ENCODE data around the gene IL24.

Gene IL24

GRCh38 chr1:206902702-206903101, 5.5 kb downstream of the IL24 start:
- DNase-seq (ENCODE audit: low spot score): no peak
- Histone ChIP-seq H3K23ac (ENCODE audit: low read depth, low read length, poor library complexity) (no peak overlapping the region), H3K18ac (ENCODE audit: low read length) (no peak overlapping the region), H3K79me1 (ENCODE audit: low read depth, low read length) (no peaks in the 10 kb centered on the region), H2BK5ac (ENCODE audit: low read length) (no peak overlapping the region), H3K4me2 (ENCODE audit: insufficient read depth, low read length, poor library complexity, severe bottlenecking) (no peak overlapping the region), H4K91ac (ENCODE audit: low read depth, low read length, poor library complexity) (no peak overlapping the region), H3K4me1 (ENCODE audit: control insufficient read depth in 2 of 2, insufficient read depth in 1 of 2, low read depth in 1 of 2, low read length in 2 of 2) (peaks cover 0 to 8% of the 10 kb centered on the region in 2 donors), H3K9me3 (replicated peaks in 1 of 2; ENCODE audit: control insufficient read depth in 2 of 2, insufficient read depth in 1 of 2, low read depth in 1 of 2, low read length in 2 of 2) (no peaks in the 10 kb centered on the region), H2AFZ (ENCODE audit: low read length) (no peak overlapping the region), H3K36me3 (replicated peaks in 1 of 2; ENCODE audit: control insufficient read depth in 2 of 2, insufficient read depth in 2 of 2, low read length in 2 of 2) (no peaks in the 10 kb centered on the region), H3K4me3 (ENCODE audit: low read length in 2 of 2) (no peak overlapping the region), H3K9ac (ENCODE audit: low read depth, low read length, poor library complexity) (no peak overlapping the region), H2BK12ac (ENCODE audit: low read length) (no peak overlapping the region), H2BK15ac (ENCODE audit: low read length) (no peak overlapping the region), H3K14ac (ENCODE audit: low read length) (no peak overlapping the region), H3K27ac (replicated peaks; ENCODE audit: low read length) (no peak overlapping the region), H3K27me3 (ENCODE audit: control insufficient read depth in 3 of 3, insufficient read depth in 3 of 3, low read depth in 1 of 3, low read length in 3 of 3) (peaks cover 0 to 16% (median under 1%) of the 10 kb centered on the region in 3 experiments), H2BK120ac (ENCODE audit: low read depth, low read length) (no peak overlapping the region), H3K4ac (ENCODE audit: low read length) (no peak overlapping the region), H2AK5ac (ENCODE audit: low read depth, low read length) (no peak overlapping the region), H4K8ac (ENCODE audit: low read depth, low read length) (no peak overlapping the region)
- WGBS, 2 donors (ENCODE audit: extremely low coverage in 2 of 2, insufficient read length in 2 of 2, insufficient replicate concordance in 1 of 2): no CpG with 5 or more reads among the region's 1 CpG

GRCh38 chr1:206903687-206904086, 6.4 kb downstream of the IL24 start:
- H3K9ac ChIP-seq (ENCODE audit: low read depth, low read length, poor library complexity): no peak overlapping the region
- H3K4ac ChIP-seq (ENCODE audit: low read length): no peak overlapping the region
- no peaks in the 10 kb centered on the region for H3K79me1 ChIP-seq (ENCODE audit: low read depth, low read length)
- H3K18ac ChIP-seq (ENCODE audit: low read length): no peak overlapping the region
- no peak overlapping the region for H3K23ac ChIP-seq (ENCODE audit: low read depth, low read length, poor library complexity)
- H3K14ac ChIP-seq (ENCODE audit: low read length): no peak overlapping the region
- H2AFZ ChIP-seq (ENCODE audit: low read length): no peak overlapping the region
- H2BK12ac ChIP-seq (ENCODE audit: low read length): no peak overlapping the region
- peaks cover 0 to 26% (median 10%) of the 10 kb centered on the region in 3 experiments for H3K27me3 ChIP-seq (ENCODE audit: control insufficient read depth in 3 of 3, insufficient read depth in 3 of 3, low read depth in 1 of 3, low read length in 3 of 3)
- no peak overlapping the region for H2BK15ac ChIP-seq (ENCODE audit: low read length)
- no peak overlapping the region for H4K8ac ChIP-seq (ENCODE audit: low read depth, low read length)
- no peak for DNase-seq (ENCODE audit: low spot score)
- no peak overlapping the region for H3K27ac ChIP-seq (replicated peaks; ENCODE audit: low read length)
- H3K36me3 ChIP-seq (replicated peaks in 1 of 2; ENCODE audit: control insufficient read depth in 2 of 2, insufficient read depth in 2 of 2, low read length in 2 of 2): no peaks in the 10 kb centered on the region
- no CpG with 5 or more reads among the region's 2 CpGs for WGBS, 2 donors (ENCODE audit: extremely low coverage in 2 of 2, insufficient read length in 2 of 2, insufficient replicate concordance in 1 of 2)
- no peak overlapping the region for H3K4me3 ChIP-seq (ENCODE audit: low read length in 2 of 2)
- no peak overlapping the region for H3K4me2 ChIP-seq (ENCODE audit: insufficient read depth, low read length, poor library complexity, severe bottlenecking)
- H2BK120ac ChIP-seq (ENCODE audit: low read depth, low read length): no peak overlapping the region
- H3K4me1 ChIP-seq (ENCODE audit: control insufficient read depth in 2 of 2, insufficient read depth in 1 of 2, low read depth in 1 of 2, low read length in 2 of 2): peaks cover 0 to 3% of the 10 kb centered on the region in 2 donors
- H4K91ac ChIP-seq (ENCODE audit: low read depth, low read length, poor library complexity): no peak overlapping the region
- H2AK5ac ChIP-seq (ENCODE audit: low read depth, low read length): no peak overlapping the region
- no peaks in the 10 kb centered on the region for H3K9me3 ChIP-seq (replicated peaks in 1 of 2; ENCODE audit: control insufficient read depth in 2 of 2, insufficient read depth in 1 of 2, low read depth in 1 of 2, low read length in 2 of 2)
- H2BK5ac ChIP-seq (ENCODE audit: low read length): no peak overlapping the region

- DNase-seq (ENCODE audit: low spot score): no peak
- H3K9ac ChIP-seq (ENCODE audit: low read depth, low read length, poor library complexity): no peak overlapping the region
- H2AK5ac ChIP-seq (ENCODE audit: low read depth, low read length): no peak overlapping the region
- H2BK12ac ChIP-seq (ENCODE audit: low read length): no peak overlapping the region
- no peaks in the 10 kb centered on the region for H3K79me1 ChIP-seq (ENCODE audit: low read depth, low read length)
- H2BK120ac ChIP-seq (ENCODE audit: low read depth, low read length): no peak overlapping the region
- no peak overlapping the region for H3K18ac ChIP-seq (ENCODE audit: low read length)
- no peak overlapping the region for H2AFZ ChIP-seq (ENCODE audit: low read length)
- H2BK5ac ChIP-seq (ENCODE audit: low read length): no peak overlapping the region
- no peak overlapping the region for H4K8ac ChIP-seq (ENCODE audit: low read depth, low read length)
- H3K4me3 ChIP-seq (ENCODE audit: low read length in 2 of 2): no peak overlapping the region
- H3K36me3 ChIP-seq (replicated peaks in 1 of 2; ENCODE audit: control insufficient read depth in 2 of 2, insufficient read depth in 2 of 2, low read length in 2 of 2): no peaks in the 10 kb centered on the region
- peaks cover 2 to 35% (median 19%) of the 10 kb centered on the region in 3 experiments for H3K27me3 ChIP-seq (ENCODE audit: control insufficient read depth in 3 of 3, insufficient read depth in 3 of 3, low read depth in 1 of 3, low read length in 3 of 3)
- no peaks in the 10 kb centered on the region for H3K9me3 ChIP-seq (replicated peaks in 1 of 2; ENCODE audit: control insufficient read depth in 2 of 2, insufficient read depth in 1 of 2, low read depth in 1 of 2, low read length in 2 of 2)
- WGBS, 2 donors (ENCODE audit: extremely low coverage in 2 of 2, insufficient read length in 2 of 2, insufficient replicate concordance in 1 of 2): no CpG with 5 or more reads among the region's 10 CpGs
- peaks cover 0 to 3% of the 10 kb centered on the region in 2 donors for H3K4me1 ChIP-seq (ENCODE audit: control insufficient read depth in 2 of 2, insufficient read depth in 1 of 2, low read depth in 1 of 2, low read length in 2 of 2)
- H4K91ac ChIP-seq (ENCODE audit: low read depth, low read length, poor library complexity): no peak overlapping the region
- no peak overlapping the region for H3K4me2 ChIP-seq (ENCODE audit: insufficient read depth, low read length, poor library complexity, severe bottlenecking)
- H3K4ac ChIP-seq (ENCODE audit: low read length): no peak overlapping the region
- H3K14ac ChIP-seq (ENCODE audit: low read length): no peak overlapping the region
- H2BK15ac ChIP-seq (ENCODE audit: low read length): no peak overlapping the region
- no peak overlapping the region for H3K27ac ChIP-seq (replicated peaks; ENCODE audit: low read length)
- H3K23ac ChIP-seq (ENCODE audit: low read depth, low read length, poor library complexity): no peak overlapping the region
Measured at GRCh38 chr1:206904423-206905142, 7.3 kb downstream of the IL24 start.

GRCh38 chr1:206905295-206906164, 8.3 kb downstream of the IL24 start:
- no peak overlapping the region for H3K14ac ChIP-seq (ENCODE audit: low read length)
- peaks cover 5 to 44% (median 28%) of the 10 kb centered on the region in 3 experiments for H3K27me3 ChIP-seq (ENCODE audit: control insufficient read depth in 3 of 3, insufficient read depth in 3 of 3, low read depth in 1 of 3, low read length in 3 of 3)
- no peak overlapping the region for H3K4me3 ChIP-seq (ENCODE audit: low read length in 2 of 2)
- no peak overlapping the region for H2AFZ ChIP-seq (ENCODE audit: low read length)
- no peak overlapping the region for H4K91ac ChIP-seq (ENCODE audit: low read depth, low read length, poor library complexity)
- H2BK12ac ChIP-seq (ENCODE audit: low read length): no peak overlapping the region
- H2BK15ac ChIP-seq (ENCODE audit: low read length): no peak overlapping the region
- H3K4ac ChIP-seq (ENCODE audit: low read length): no peak overlapping the region
- H3K4me1 ChIP-seq (ENCODE audit: control insufficient read depth in 2 of 2, insufficient read depth in 1 of 2, low read depth in 1 of 2, low read length in 2 of 2): peaks cover 0 to 5% of the 10 kb centered on the region in 2 donors
- H3K9me3 ChIP-seq (replicated peaks in 1 of 2; ENCODE audit: control insufficient read depth in 2 of 2, insufficient read depth in 1 of 2, low read depth in 1 of 2, low read length in 2 of 2): no peaks in the 10 kb centered on the region
- no peak overlapping the region for H3K9ac ChIP-seq (ENCODE audit: low read depth, low read length, poor library complexity)
- no peaks in the 10 kb centered on the region for H3K79me1 ChIP-seq (ENCODE audit: low read depth, low read length)
- H3K4me2 ChIP-seq (ENCODE audit: insufficient read depth, low read length, poor library complexity, severe bottlenecking): no peak overlapping the region
- no peak overlapping the region for H3K23ac ChIP-seq (ENCODE audit: low read depth, low read length, poor library complexity)
- WGBS, 2 donors (ENCODE audit: extremely low coverage in 2 of 2, insufficient read length in 2 of 2, insufficient replicate concordance in 1 of 2): no CpG with 5 or more reads among the region's 4 CpGs
- H4K8ac ChIP-seq (ENCODE audit: low read depth, low read length): no peak overlapping the region
- no peaks in the 10 kb centered on the region for H3K36me3 ChIP-seq (replicated peaks in 1 of 2; ENCODE audit: control insufficient read depth in 2 of 2, insufficient read depth in 2 of 2, low read length in 2 of 2)
- no peak for DNase-seq (ENCODE audit: low spot score)
- H2AK5ac ChIP-seq (ENCODE audit: low read depth, low read length): no peak overlapping the region
- no peak overlapping the region for H3K27ac ChIP-seq (replicated peaks; ENCODE audit: low read length)
- H2BK5ac ChIP-seq (ENCODE audit: low read length): no peak overlapping the region
- no peak overlapping the region for H2BK120ac ChIP-seq (ENCODE audit: low read depth, low read length)
- H3K18ac ChIP-seq (ENCODE audit: low read length): no peak overlapping the region

All from neuronal stem cell (in vitro differentiated cells).